ENCODE measurements around the gene IL17REL. TPM values are rescaled to one million over a fixed set of nuclear protein-coding genes. Genes with fewer than 3 reads are reported as not detected.

IL17REL gene
- total RNA-seq, 1 donor from 2014 or later: not detected

DNA sequence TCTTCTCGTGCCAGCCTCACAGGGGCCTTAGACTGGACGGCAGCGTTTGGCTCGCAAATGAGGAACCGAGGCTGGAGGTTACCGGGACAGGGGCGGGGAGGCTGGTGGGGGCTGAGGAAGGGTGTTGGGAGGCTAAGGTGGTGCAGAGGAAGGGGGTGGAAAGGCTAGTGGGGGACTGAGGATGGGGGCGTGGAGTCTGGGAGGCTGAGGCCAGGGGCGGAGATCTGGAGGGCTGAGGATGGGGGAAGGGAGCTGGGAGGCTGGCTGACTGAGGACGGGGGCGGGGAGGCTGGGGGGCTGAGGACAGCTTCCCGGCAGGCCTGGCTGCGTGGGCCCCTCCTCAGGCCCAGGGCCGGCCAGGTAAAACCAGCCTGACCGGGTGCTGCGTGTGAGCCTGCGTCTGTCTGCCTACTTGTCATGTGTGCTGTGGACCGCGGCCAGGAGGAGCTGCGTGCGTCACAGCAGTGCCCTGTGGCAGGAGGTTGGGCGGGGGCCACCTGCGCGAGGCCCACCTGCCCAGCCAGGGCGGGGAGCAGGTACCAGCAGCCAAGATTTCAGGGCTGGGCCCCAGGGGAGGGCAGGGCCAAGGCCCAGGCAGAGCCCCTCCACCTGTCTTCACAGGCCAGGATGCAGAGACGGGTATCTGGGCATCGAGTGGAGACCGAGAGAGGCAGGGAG is 61.4 kb downstream of the IL17REL start:
- H3K9me3 Mint-ChIP-seq (ENCODE audit: unreplicated experiment): no peaks in the 10 kb centered on the region
- Histone ChIP-seq H3K27ac (ENCODE audit: low read depth, low read length) (no peak overlapping the region), H3K9ac (ENCODE audit: low read length) (no peak overlapping the region), H3K79me2 (ENCODE audit: insufficient read depth, low read length) (no peaks in the 10 kb centered on the region), H3K9me3 (ENCODE audit: insufficient read depth, low read depth, low read length) (no peaks in the 10 kb centered on the region), H2AFZ (ENCODE audit: low read depth, low read length) (no peak overlapping the region), H4K20me1 (ENCODE audit: insufficient read depth, low read length) (no peaks in the 10 kb centered on the region), H3K36me3 (ENCODE audit: insufficient read depth, low read length) (no peaks in the 10 kb centered on the region), H3K27me3 (ENCODE audit: insufficient read depth, low read length) (no peaks in the 10 kb centered on the region), H3K4me2 (ENCODE audit: low read length) (no peak overlapping the region), H3K4me3 (ENCODE audit: insufficient read depth, low read depth, low read length) (no peak overlapping the region), H3K4me1 (ENCODE audit: insufficient read depth, low read length) (peaks cover 12% of the 10 kb centered on the region)
- H3K36me3 Mint-ChIP-seq (ENCODE audit: low read depth, unreplicated experiment): no peaks in the 10 kb centered on the region
- FAIRE-seq (no peak), DNase-seq (ENCODE audit: low read depth) (no peak)
- peaks cover 4% of the 10 kb centered on the region for H3K27me3 Mint-ChIP-seq (ENCODE audit: low read depth, unreplicated experiment)
- no peak overlapping the region for H3K27ac Mint-ChIP-seq (ENCODE audit: unreplicated experiment)
- peaks cover 6% of the 10 kb centered on the region for H3K4me1 Mint-ChIP-seq (ENCODE audit: low read depth, unreplicated experiment)
- no peak overlapping the region for H3K4me3 Mint-ChIP-seq (ENCODE audit: unreplicated experiment)
- no peak for TF ChIP-seq EZH2 (IDR thresholded peaks at IDR 0.05; ENCODE audit: insufficient read depth, low read length)
- TF ChIP-seq, protein P1, sequence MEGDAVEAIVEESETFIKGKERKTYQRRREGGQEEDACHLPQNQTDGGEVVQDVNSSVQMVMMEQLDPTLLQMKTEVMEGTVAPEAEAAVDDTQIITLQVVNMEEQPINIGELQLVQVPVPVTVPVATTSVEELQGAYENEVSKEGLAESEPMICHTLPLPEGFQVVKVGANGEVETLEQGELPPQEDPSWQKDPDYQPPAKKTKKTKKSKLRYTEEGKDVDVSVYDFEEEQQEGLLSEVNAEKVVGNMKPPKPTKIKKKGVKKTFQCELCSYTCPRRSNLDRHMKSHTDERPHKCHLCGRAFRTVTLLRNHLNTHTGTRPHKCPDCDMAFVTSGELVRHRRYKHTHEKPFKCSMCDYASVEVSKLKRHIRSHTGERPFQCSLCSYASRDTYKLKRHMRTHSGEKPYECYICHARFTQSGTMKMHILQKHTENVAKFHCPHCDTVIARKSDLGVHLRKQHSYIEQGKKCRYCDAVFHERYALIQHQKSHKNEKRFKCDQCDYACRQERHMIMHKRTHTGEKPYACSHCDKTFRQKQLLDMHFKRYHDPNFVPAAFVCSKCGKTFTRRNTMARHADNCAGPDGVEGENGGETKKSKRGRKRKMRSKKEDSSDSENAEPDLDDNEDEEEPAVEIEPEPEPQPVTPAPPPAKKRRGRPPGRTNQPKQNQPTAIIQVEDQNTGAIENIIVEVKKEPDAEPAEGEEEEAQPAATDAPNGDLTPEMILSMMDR (IDR thresholded peaks at IDR 0.05; ENCODE audit: insufficient read depth, low read depth, low read length): no peak

DNA sequence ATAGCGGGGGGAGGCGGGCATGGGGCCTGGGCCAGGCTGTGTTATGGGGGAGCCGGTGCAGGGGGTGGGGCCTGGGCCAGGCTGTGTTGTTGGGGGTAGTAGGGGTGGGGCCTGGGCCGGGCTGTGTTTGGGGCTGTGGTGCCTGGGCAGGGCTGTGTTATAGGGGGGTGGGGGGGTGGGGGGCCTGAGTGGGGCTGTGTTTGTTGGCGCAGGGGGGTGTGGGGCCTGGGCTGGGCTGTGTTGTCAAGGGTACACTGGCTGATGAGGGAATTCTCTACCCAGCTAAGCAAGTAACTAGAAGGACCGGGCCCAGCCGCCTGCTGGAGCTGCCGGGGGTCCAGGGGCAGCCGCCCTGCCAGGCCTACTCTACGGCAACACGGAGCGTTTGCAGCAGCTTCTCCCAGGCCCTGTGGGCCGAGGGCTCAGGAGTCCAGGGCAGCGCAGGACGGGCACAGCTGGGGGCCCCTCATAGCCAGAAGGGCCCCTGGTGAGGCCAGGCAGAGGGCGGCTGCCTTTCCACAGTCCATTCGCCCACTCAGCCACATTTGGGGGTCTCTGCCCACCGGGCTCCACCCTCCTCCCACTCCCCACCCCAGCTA is 62.1 kb downstream of the IL17REL start:
- no peaks in the 10 kb centered on the region for H3K79me2 ChIP-seq (ENCODE audit: insufficient read depth, low read length)
- peaks cover 12% of the 10 kb centered on the region for H3K4me1 ChIP-seq (ENCODE audit: insufficient read depth, low read length)
- Mint-ChIP-seq H3K4me1 (ENCODE audit: low read depth, unreplicated experiment) (peaks cover 6% of the 10 kb centered on the region), H3K36me3 (ENCODE audit: low read depth, unreplicated experiment) (no peaks in the 10 kb centered on the region), H3K9me3 (ENCODE audit: unreplicated experiment) (no peaks in the 10 kb centered on the region), H3K4me3 (ENCODE audit: unreplicated experiment) (no peak overlapping the region), H3K27ac (ENCODE audit: unreplicated experiment) (no peak overlapping the region), H3K27me3 (ENCODE audit: low read depth, unreplicated experiment) (peaks cover 6% of the 10 kb centered on the region)
- no peak overlapping the region for H3K4me2 ChIP-seq (ENCODE audit: low read length)
- no peaks in the 10 kb centered on the region for H3K9me3 ChIP-seq (ENCODE audit: insufficient read depth, low read depth, low read length)
- no peak overlapping the region for H3K9ac ChIP-seq (ENCODE audit: low read length)
- H3K4me3 ChIP-seq (ENCODE audit: insufficient read depth, low read depth, low read length): no peak overlapping the region
- no peaks in the 10 kb centered on the region for H4K20me1 ChIP-seq (ENCODE audit: insufficient read depth, low read length)
- TF ChIP-seq, protein P1 (IDR thresholded peaks at IDR 0.05; ENCODE audit: insufficient read depth, low read depth, low read length): no peak
- no peak for TF ChIP-seq EZH2 (IDR thresholded peaks at IDR 0.05; ENCODE audit: insufficient read depth, low read length)
- H3K27me3 ChIP-seq (ENCODE audit: insufficient read depth, low read length): no peaks in the 10 kb centered on the region
- no peaks in the 10 kb centered on the region for H3K36me3 ChIP-seq (ENCODE audit: insufficient read depth, low read length)
- H3K27ac ChIP-seq (ENCODE audit: low read depth, low read length): no peak overlapping the region
- H2AFZ ChIP-seq (ENCODE audit: low read depth, low read length): no peak overlapping the region
- DNase-seq (ENCODE audit: low read depth) (no peak), FAIRE-seq (no peak)

DNA sequence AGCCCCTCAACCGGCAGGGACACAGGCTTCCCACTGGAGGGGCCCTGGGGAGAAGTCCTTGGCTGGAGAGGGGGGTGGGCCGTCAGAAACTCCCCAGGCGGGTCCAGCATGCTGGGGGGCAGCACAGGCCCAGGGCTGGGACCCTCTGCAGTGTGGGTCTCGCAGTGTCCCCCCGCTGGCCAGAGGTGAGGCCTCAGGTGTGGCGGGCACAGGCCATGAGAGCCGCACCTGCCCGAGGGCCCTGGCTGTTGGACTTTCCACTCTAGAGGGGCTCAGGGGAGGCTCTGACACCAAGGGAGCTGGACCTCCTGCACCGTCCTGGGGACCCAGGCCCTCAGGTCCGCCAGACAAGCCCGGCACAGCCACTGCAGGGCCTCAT is 62.7 kb downstream of the IL17REL start:
- Mint-ChIP-seq H3K4me3 (ENCODE audit: unreplicated experiment) (no peak overlapping the region), H3K36me3 (ENCODE audit: low read depth, unreplicated experiment) (no peaks in the 10 kb centered on the region), H3K27me3 (ENCODE audit: low read depth, unreplicated experiment) (peaks cover 4% of the 10 kb centered on the region), H3K27ac (ENCODE audit: unreplicated experiment) (no peak overlapping the region), H3K9me3 (ENCODE audit: unreplicated experiment) (no peaks in the 10 kb centered on the region), H3K4me1 (ENCODE audit: low read depth, unreplicated experiment) (peaks cover 6% of the 10 kb centered on the region)
- Histone ChIP-seq H3K27me3 (ENCODE audit: insufficient read depth, low read length) (no peaks in the 10 kb centered on the region), H3K36me3 (ENCODE audit: insufficient read depth, low read length) (no peaks in the 10 kb centered on the region), H3K4me1 (ENCODE audit: insufficient read depth, low read length) (peaks cover 12% of the 10 kb centered on the region), H2AFZ (ENCODE audit: low read depth, low read length) (no peak overlapping the region), H3K4me2 (ENCODE audit: low read length) (no peak overlapping the region), H4K20me1 (ENCODE audit: insufficient read depth, low read length) (no peaks in the 10 kb centered on the region), H3K9ac (ENCODE audit: low read length) (no peak overlapping the region), H3K9me3 (ENCODE audit: insufficient read depth, low read depth, low read length) (no peaks in the 10 kb centered on the region), H3K27ac (ENCODE audit: low read depth, low read length) (no peak overlapping the region), H3K79me2 (ENCODE audit: insufficient read depth, low read length) (no peaks in the 10 kb centered on the region), H3K4me3 (ENCODE audit: insufficient read depth, low read depth, low read length) (no peak overlapping the region)
- DNase-seq (ENCODE audit: low read depth) (no peak), FAIRE-seq (no peak)
- no peak for TF ChIP-seq EZH2 (IDR thresholded peaks at IDR 0.05; ENCODE audit: insufficient read depth, low read length)
- TF ChIP-seq, protein P1 (IDR thresholded peaks at IDR 0.05; ENCODE audit: insufficient read depth, low read depth, low read length): no peak
